ENCODE data around the gene TRAPPC14. TPM values are rescaled to one million over a fixed set of nuclear protein-coding genes. Genes with fewer than 3 reads are reported as not detected.
"Not testable (repeated sequence)": the region's sequence is repeated elsewhere in the genome, so short reads cannot be mapped to it uniquely, and the experiment has no call there.

Gene TRAPPC14
- total RNA-seq, 1 donor from 2014 or later: 4.3 TPM

- no peak overlapping the region for H3K4me3 ChIP-seq
- no peaks in the 10 kb centered on the region for H3K27me3 ChIP-seq
- no peak overlapping the region for H3K27ac ChIP-seq
- H4K20me1 ChIP-seq (ENCODE audit: low read depth): no peaks in the 10 kb centered on the region
- TF ChIP-seq CTCF (IDR thresholded peaks at IDR 0.05) (peak; percentile 28), EZH2phosphoT487 (IDR thresholded peaks at IDR 0.05) (no peak)
- H3K36me3 Mint-ChIP-seq: no peaks in the 10 kb centered on the region
- H3K9me3 Mint-ChIP-seq: no peaks in the 10 kb centered on the region
- H3F3A ChIP-seq (ENCODE audit: low read depth): no peaks in the 10 kb centered on the region
- no peak overlapping the region for H3K4me3 Mint-ChIP-seq
- H3K4me2 ChIP-seq: no peak overlapping the region
- H3K4me1 ChIP-seq: peaks cover 5% of the 10 kb centered on the region
- DNase-seq (ENCODE audit: low spot score): no peak
- H3K9me3 ChIP-seq (ENCODE audit: low read depth): no peaks in the 10 kb centered on the region
- no peak overlapping the region for H3K27ac Mint-ChIP-seq
- H3K36me3 ChIP-seq: no peaks in the 10 kb centered on the region
- no peaks in the 10 kb centered on the region for H3K4me1 Mint-ChIP-seq
- no peaks in the 10 kb centered on the region for H3K79me2 ChIP-seq (ENCODE audit: low read depth)
- peaks cover 6% of the 10 kb centered on the region for H3K27me3 Mint-ChIP-seq (ENCODE audit: insufficient read depth, low read depth)
- no peak overlapping the region for H2AFZ ChIP-seq (replicated peaks)
- no peak overlapping the region for H3K9ac ChIP-seq
Observed at GRCh38 chr7:100190048-100190711, 31.7 kb upstream of the TRAPPC14 start.

GRCh38 chr7:100189061-100189460 is 30.5 kb upstream of the TRAPPC14 start:
- Histone ChIP-seq H2AFZ (replicated peaks) (no peak overlapping the region), H3K79me2 (ENCODE audit: low read depth) (no peaks in the 10 kb centered on the region), H3K9me3 (ENCODE audit: low read depth) (no peaks in the 10 kb centered on the region), H3K27ac (no peak overlapping the region), H4K20me1 (ENCODE audit: low read depth) (no peaks in the 10 kb centered on the region), H3K4me1 (peaks cover 5% of the 10 kb centered on the region), H3K27me3 (no peaks in the 10 kb centered on the region), H3K36me3 (no peaks in the 10 kb centered on the region), H3F3A (ENCODE audit: low read depth) (no peaks in the 10 kb centered on the region), H3K9ac (no peak overlapping the region), H3K4me2 (no peak overlapping the region), H3K4me3 (no peak overlapping the region)
- Mint-ChIP-seq H3K4me1 (no peaks in the 10 kb centered on the region), H3K36me3 (no peaks in the 10 kb centered on the region), H3K9me3 (no peaks in the 10 kb centered on the region), H3K27me3 (ENCODE audit: insufficient read depth, low read depth) (peaks cover 6% of the 10 kb centered on the region), H3K27ac (no peak overlapping the region), H3K4me3 (no peak overlapping the region)
- no peak for DNase-seq (ENCODE audit: low spot score)
- TF ChIP-seq CTCF (IDR thresholded peaks at IDR 0.05) (peak; percentile 10), EZH2 (IDR thresholded peaks at IDR 0.05) (no peak), EZH2phosphoT487 (IDR thresholded peaks at IDR 0.05) (no peak)

- peaks cover 6% of the 10 kb centered on the region for H3K27me3 Mint-ChIP-seq (ENCODE audit: insufficient read depth, low read depth)
- no peak overlapping the region for H3K4me3 ChIP-seq
- no peak overlapping the region for H2AFZ ChIP-seq (replicated peaks)
- peaks cover 5% of the 10 kb centered on the region for H3K4me1 ChIP-seq
- H3K27ac Mint-ChIP-seq: no peak overlapping the region
- H3K4me1 Mint-ChIP-seq: peaks cover 9% of the 10 kb centered on the region
- DNase-seq (ENCODE audit: low spot score): no peak
- no peak overlapping the region for H3K27ac ChIP-seq
- no peaks in the 10 kb centered on the region for H3K27me3 ChIP-seq
- no peak overlapping the region for H3K9ac ChIP-seq
- no peaks in the 10 kb centered on the region for H3K9me3 Mint-ChIP-seq
- no peak overlapping the region for H3K4me3 Mint-ChIP-seq
- no peaks in the 10 kb centered on the region for H3K9me3 ChIP-seq (ENCODE audit: low read depth)
- H3K79me2 ChIP-seq (ENCODE audit: low read depth): no peaks in the 10 kb centered on the region
- TF ChIP-seq EZH2phosphoT487 (IDR thresholded peaks at IDR 0.05): no peak
- no peak for TF ChIP-seq EZH2 (IDR thresholded peaks at IDR 0.05)
- TF ChIP-seq CTCF (IDR thresholded peaks at IDR 0.05): no peak
- H3K4me2 ChIP-seq: no peak overlapping the region
- no peaks in the 10 kb centered on the region for H3K36me3 Mint-ChIP-seq
- no peaks in the 10 kb centered on the region for H3K36me3 ChIP-seq
- no peaks in the 10 kb centered on the region for H3F3A ChIP-seq (ENCODE audit: low read depth)
- H4K20me1 ChIP-seq (ENCODE audit: low read depth): no peaks in the 10 kb centered on the region
Observed at GRCh38 chr7:100185726-100186125, 27.2 kb upstream of the TRAPPC14 start.

- not testable (repeated sequence) for H3K4me2 ChIP-seq; H3K27ac Mint-ChIP-seq; H3K36me3 Mint-ChIP-seq; DNase-seq (ENCODE audit: low spot score); H3K9me3 Mint-ChIP-seq; H3K4me3 Mint-ChIP-seq; H3K4me1 Mint-ChIP-seq; H3K36me3 ChIP-seq; H3K79me2 ChIP-seq (ENCODE audit: low read depth); H3K9ac ChIP-seq; H3K4me1 ChIP-seq; H3K9me3 ChIP-seq (ENCODE audit: low read depth); H3K27me3 Mint-ChIP-seq (ENCODE audit: insufficient read depth, low read depth); H3K4me3 ChIP-seq; H2AFZ ChIP-seq (replicated peaks); H3K27ac ChIP-seq; H4K20me1 ChIP-seq (ENCODE audit: low read depth); H3F3A ChIP-seq (ENCODE audit: low read depth)
- peaks cover 12% of the 10 kb centered on the region for H3K27me3 ChIP-seq
Observed at GRCh38 chr7:100183090-100183489, 24.6 kb upstream of the TRAPPC14 start.

- not testable (repeated sequence) for H3K36me3 Mint-ChIP-seq; H2AFZ ChIP-seq (replicated peaks); H3F3A ChIP-seq (ENCODE audit: low read depth); H3K4me2 ChIP-seq; H3K9me3 ChIP-seq (ENCODE audit: low read depth); DNase-seq (ENCODE audit: low spot score); H3K27ac Mint-ChIP-seq; H3K4me3 Mint-ChIP-seq; H3K9me3 Mint-ChIP-seq; H3K27ac ChIP-seq; H3K27me3 Mint-ChIP-seq (ENCODE audit: insufficient read depth, low read depth); H4K20me1 ChIP-seq (ENCODE audit: low read depth); H3K4me1 Mint-ChIP-seq; H3K79me2 ChIP-seq (ENCODE audit: low read depth); H3K36me3 ChIP-seq; H3K4me1 ChIP-seq; H3K4me3 ChIP-seq; H3K9ac ChIP-seq
- H3K27me3 ChIP-seq: peaks cover 16% of the 10 kb centered on the region
Observed at GRCh38 chr7:100182616-100183015, 24.1 kb upstream of the TRAPPC14 start.

- peaks cover 22% of the 10 kb centered on the region for H3K4me1 Mint-ChIP-seq
- H3K4me1 ChIP-seq; H3K4me3 Mint-ChIP-seq; H3K9me3 ChIP-seq (ENCODE audit: low read depth); H3K27ac Mint-ChIP-seq; H3K27ac ChIP-seq; H3K9ac ChIP-seq; H3K27me3 Mint-ChIP-seq (ENCODE audit: insufficient read depth, low read depth); H3K4me2 ChIP-seq; H3K36me3 Mint-ChIP-seq; DNase-seq (ENCODE audit: low spot score); H3K36me3 ChIP-seq; H3F3A ChIP-seq (ENCODE audit: low read depth); H2AFZ ChIP-seq (replicated peaks); H3K4me3 ChIP-seq; H3K9me3 Mint-ChIP-seq: not testable (repeated sequence)
- H3K27me3 ChIP-seq: peaks cover 16% of the 10 kb centered on the region
- H3K79me2 ChIP-seq (ENCODE audit: low read depth): peaks cover 10% of the 10 kb centered on the region
- peaks cover 15% of the 10 kb centered on the region for H4K20me1 ChIP-seq (ENCODE audit: low read depth)
Observed at GRCh38 chr7:100180084-100180483, 21.6 kb upstream of the TRAPPC14 start.

Data from neural progenitor cell (in vitro differentiated cells).